IMR-90 (cell line): ENCODE results near the gene METRNL. TPM values are rescaled to one million over a fixed set of nuclear protein-coding genes. Genes with fewer than 3 reads are reported as not detected.

Experiments used
- ATAC-seq: fragments of 200-7000 bp; cut with Tn5 transposase; 2 replicates; pipeline ENCODE4 v1.9.1; 2020; ENCODE audit warnings: low read depth, mild to moderate bottlenecking, moderate library complexity
- BruUV-seq: library from RNA; stranded (reverse); fragments of 400-500 nt; replicated peaks from 2 replicates; lab custom pipeline; 2021; lab: Mats Ljungman, UMichigan
- CTCF ChIA-PET: fragments of 300-600 bp; formaldehyde crosslinking; extraction: SDS; loops from one replicate; lab custom pipeline; 2021; ENCODE audit warnings: antibody characterized with exemption; lab: Yijun Ruan, JAX
- POLR2A ChIA-PET: fragments of 300-600 bp; sonication (Branson Sonifier 250); formaldehyde crosslinking; loops from one replicate; lab custom pipeline; 2022; ENCODE audit warnings: antibody characterized with exemption; ENCODE audit not compliant: unreplicated experiment; lab: Charles Lee
- DNase-seq: peaks from one replicate; pipeline ENCODE4 v3.0.0; 2013
- H2AFZ ChIP-seq: replicated peaks from 2 replicates; pipeline ENCODE3; 2013; ENCODE audit warnings: low read length, mild to moderate bottlenecking; ENCODE audit not compliant: poor library complexity
- H2AK5ac ChIP-seq: 2 replicates; pipeline ENCODE4 v1.6.1; 2013; ENCODE audit warnings: low read depth, low read length, inconsistent platforms
- H2AK9ac ChIP-seq: replicated peaks from 2 replicates; pipeline ENCODE3; 2013; ENCODE audit warnings: mild to moderate bottlenecking, low read depth, low read length, moderate library complexity; ENCODE audit not compliant: poor library complexity
- H2BK120ac ChIP-seq: 2 replicates; pipeline ENCODE4 v1.6.1; 2013; ENCODE audit warnings: low read depth, low read length, inconsistent platforms
- H2BK15ac ChIP-seq: 3 replicates; pipeline ENCODE4 v1.6.1; 2013; ENCODE audit warnings: low read depth, low read length, inconsistent platforms
- H2BK20ac ChIP-seq: 2 replicates; pipeline ENCODE4 v1.6.1; 2013; ENCODE audit warnings: low read depth, mild to moderate bottlenecking, inconsistent platforms, low read length, moderate library complexity
- H2BK5ac ChIP-seq: 2 replicates; pipeline ENCODE4 v1.6.1; 2013; ENCODE audit warnings: mild to moderate bottlenecking, low read depth, low read length, inconsistent platforms; ENCODE audit not compliant: poor library complexity, severe bottlenecking
- H3K14ac ChIP-seq: replicated peaks from 2 replicates; pipeline ENCODE4 v1.6.1; 2013; ENCODE audit warnings: low read depth, low read length, inconsistent platforms
- H3K18ac ChIP-seq: 2 replicates; pipeline ENCODE4 v1.6.1; 2013; ENCODE audit warnings: low read depth, low read length, control low read depth
- H3K23ac ChIP-seq: 2 replicates; pipeline ENCODE4 v1.6.1; 2013; ENCODE audit warnings: low read depth, low read length, inconsistent platforms
- H3K27ac ChIP-seq: 2 replicates; pipeline ENCODE4 v1.5.1; 2013; ENCODE audit warnings: mild to moderate bottlenecking, control low read depth, low read length; ENCODE audit not compliant: insufficient read depth
- H3K27me3 ChIP-seq: 2 replicates; pipeline ENCODE4 v1.6.1; 2013; ENCODE audit warnings: low read length; ENCODE audit not compliant: control insufficient read depth, insufficient read depth
- H3K36me3 ChIP-seq: 2 replicates; pipeline ENCODE4 v1.6.1; 2013; ENCODE audit warnings: low read length, mixed read lengths; ENCODE audit not compliant: control insufficient read depth, insufficient read depth
- H3K4ac ChIP-seq: 2 replicates; pipeline ENCODE4 v1.6.1; 2013; ENCODE audit warnings: low read depth, low read length, inconsistent platforms
- H3K4me1 ChIP-seq: 2 replicates; pipeline ENCODE4 v1.6.1; 2013; ENCODE audit warnings: low read length, mixed read lengths; ENCODE audit not compliant: control insufficient read depth, insufficient read depth
- H3K4me2 ChIP-seq: 2 replicates; pipeline ENCODE4 v1.6.1; 2013; ENCODE audit warnings: low read depth, mild to moderate bottlenecking, control low read depth, low read length, moderate library complexity
- H3K4me3 ChIP-seq: 2 replicates; pipeline ENCODE4 v1.5.1; 2013; ENCODE audit warnings: low read depth, mild to moderate bottlenecking, control low read depth, low read length, moderate library complexity; ENCODE audit not compliant: insufficient read depth
- H3K56ac ChIP-seq: 2 replicates; pipeline ENCODE4 v1.6.1; 2013; ENCODE audit warnings: low read length, inconsistent platforms; ENCODE audit not compliant: insufficient read depth; ENCODE audit errors: extremely low read depth
- H3K79me1 ChIP-seq, 2 experiments: 2 replicates each; pipeline ENCODE4 v1.6.1; 2013; ENCODE audit warnings: low read length in 2 of 2, inconsistent platforms in 1 of 2, low read depth in 1 of 2
- H3K9ac ChIP-seq: 2 replicates; pipeline ENCODE4 v1.6.1; 2013; ENCODE audit warnings: low read depth, low read length, control low read depth
- H3K9me1 ChIP-seq: 2 replicates; pipeline ENCODE4 v1.6.1; 2013; ENCODE audit warnings: low read length, inconsistent platforms; ENCODE audit not compliant: insufficient read depth
- H3K9me3 ChIP-seq: 2 replicates; pipeline ENCODE4 v1.6.1; 2013; ENCODE audit warnings: low read length; ENCODE audit not compliant: control insufficient read depth, insufficient read depth
- H4K20me1 ChIP-seq: 2 replicates; pipeline ENCODE4 v1.6.1; 2013; ENCODE audit warnings: low read length, inconsistent platforms; ENCODE audit not compliant: insufficient read depth
- H4K5ac ChIP-seq: 2 replicates; pipeline ENCODE4 v1.6.1; 2013; ENCODE audit warnings: mild to moderate bottlenecking, low read depth, low read length, control low read depth
- H4K8ac ChIP-seq, 2 experiments: 2 replicates each; pipeline ENCODE4 v1.6.1; 2013; ENCODE audit warnings: low read depth in 2 of 2, low read length in 2 of 2, control low read depth in 1 of 2, inconsistent platforms in 1 of 2
- H4K91ac ChIP-seq: 2 replicates; pipeline ENCODE4 v1.6.1; 2013; ENCODE audit warnings: low read depth, low read length, inconsistent platforms; ENCODE audit not compliant: insufficient read depth
- BHLHE40 ChIP-seq: fragments of 150-350 bp; IDR thresholded peaks from 2 replicates; pipeline ENCODE4 v1.6.1; 2016; ENCODE audit warnings: mild to moderate bottlenecking, low read depth, low read length
- CEBPB ChIP-seq: IDR thresholded peaks from 2 replicates; pipeline ENCODE4 v1.6.1; 2012; ENCODE audit warnings: low read depth, low read length, improper control_type of control experiment
- CHD1 ChIP-seq: IDR thresholded peaks from 2 replicates; pipeline ENCODE4 v1.6.1; 2012; ENCODE audit warnings: low read depth, low read length, improper control_type of control experiment
- CTCF ChIP-seq: conservative IDR thresholded peaks from 2 replicates; pipeline ENCODE4 v1.5.1; 2012; ENCODE audit warnings: mild to moderate bottlenecking, low read depth, low read length, improper control_type of control experiment
- ELK1 ChIP-seq: fragments of 150-350 bp; IDR thresholded peaks from 2 replicates; pipeline ENCODE4 v1.6.1; 2016; ENCODE audit warnings: low read depth, mild to moderate bottlenecking, low read length, moderate library complexity, borderline replicate concordance
- FOS ChIP-seq: fragments of 150-350 bp; IDR thresholded peaks from 2 replicates; pipeline ENCODE4 v1.6.1; 2016; ENCODE audit warnings: low read depth, low read length
- MAFK ChIP-seq: IDR thresholded peaks from 2 replicates; pipeline ENCODE4 v1.6.1; 2012; ENCODE audit warnings: low read depth, low read length, improper control_type of control experiment
- MAZ ChIP-seq: IDR thresholded peaks from 2 replicates; pipeline ENCODE4 v1.6.1; 2012; ENCODE audit warnings: low read depth, mild to moderate bottlenecking, low read length, improper control_type of control experiment, moderate library complexity, borderline replicate concordance
- MXI1 ChIP-seq: IDR thresholded peaks from 2 replicates; pipeline ENCODE4 v1.6.1; 2012; ENCODE audit warnings: low read depth, mild to moderate bottlenecking, low read length, moderate library complexity, borderline replicate concordance
- NFE2L2 ChIP-seq: fragments of 150-350 bp; IDR thresholded peaks from 2 replicates; pipeline ENCODE4 v1.6.1; 2016; ENCODE audit warnings: low read depth, mild to moderate bottlenecking, low read length
- POLR2A ChIP-seq: IDR thresholded peaks from 2 replicates; pipeline ENCODE4 v1.6.1; 2012; ENCODE audit warnings: mild to moderate bottlenecking, low read depth, low read length
- RAD21 ChIP-seq: IDR thresholded peaks from 2 replicates; pipeline ENCODE4 v1.6.1; 2012; ENCODE audit warnings: low read length, improper control_type of control experiment
- RCOR1 ChIP-seq: IDR thresholded peaks from 2 replicates; pipeline ENCODE4 v1.6.1; 2012; ENCODE audit warnings: mild to moderate bottlenecking, low read length, improper control_type of control experiment; ENCODE audit not compliant: insufficient replicate concordance
- RFX5 ChIP-seq: IDR thresholded peaks from 2 replicates; pipeline ENCODE4 v1.8.0; 2012; ENCODE audit warnings: low read depth, mild to moderate bottlenecking, low read length, moderate library complexity
- SMC3 ChIP-seq: fragments of 150-350 bp; IDR thresholded peaks from 2 replicates; pipeline ENCODE4 v1.6.1; 2016; ENCODE audit warnings: low read depth, mild to moderate bottlenecking, antibody characterized with exemption, low read length, moderate library complexity
- USF2 ChIP-seq: fragments of 150-350 bp; IDR thresholded peaks from 2 replicates; pipeline ENCODE4 v1.6.1; 2017; ENCODE audit warnings: mild to moderate bottlenecking, antibody characterized with exemption, low read length, low read depth
- WGBS, 2 experiments: methylation state at CpG; one replicate each; pipeline versions ENCODE4 v1.1.5 to v1.1.7; 2013; ENCODE audit warnings: missing lambda C conversion rate in 2 of 2; ENCODE audit not compliant: insufficient read length in 1 of 2; ENCODE audit errors: extremely low coverage in 2 of 2; 5-methylcytosine and 5-hydroxymethylcytosine counted together
- dilution Hi-C: fragments of 300-500 bp; cut with HindIII; formaldehyde crosslinking; loops from one replicate; pipeline ENCODE4 v1.14.3; 2018; ENCODE audit warnings: low sequenced_read_pairs; ENCODE audit not compliant: unreplicated experiment
- in situ Hi-C: fragments of 300-500 bp; cut with MboI; formaldehyde crosslinking; loops from 3 replicates; pipeline ENCODE4 v1.14.3; 2019; ENCODE audit warnings: low sequenced_read_pairs, inconsistent platforms, mixed read lengths
- intact Hi-C: fragments of 100-400 bp; cut with micrococcal nuclease; formaldehyde crosslinking; loops from 2 replicates; pipeline ENCODE4 v1.10.0; 2022
- polyA plus RNA-seq, 3 experiments: library from polyadenylated mRNA; depleted of rRNA; stranded (reverse); fragments of >200 nt; gene quantifications; 2 replicates each; pipeline ENCODE4 v1.2.3, GENCODE V29; 2012; ENCODE audit warnings: low replicate concordance in 1 of 3
- total RNA-seq: library from RNA; depleted of rRNA; stranded (reverse); fragments of >200 nt; gene quantifications from 2 replicates; pipeline ENCODE4 v1.2.3, GENCODE V29; 2012

Gene METRNL
- total and polyA plus RNA-seq, 2 of the 4 experiments (the other 2 are of a cell fraction), result 17.9 to 48.2 TPM

GRCh38 chr17:83115832-83116231 is 36.4 kb downstream of the METRNL start:
- H3K4me3 ChIP-seq, result no peak overlapping the region
- ATAC-seq (no peak), DNase-seq (no peak)
- no peak overlapping the region for H3K27ac ChIP-seq
- no peaks in the 10 kb centered on the region for H3K36me3 ChIP-seq
- H2BK15ac ChIP-seq, result no peak overlapping the region
- no peak overlapping the region for H2AK5ac ChIP-seq
- no peak overlapping the region for H2BK120ac ChIP-seq
- H3K4me1 ChIP-seq, result peaks cover 5% of the 10 kb centered on the region
- no peak overlapping the region for H3K4ac ChIP-seq
- no peaks in the 10 kb centered on the region for H4K20me1 ChIP-seq
- intact Hi-C loops, result no loop called here
- WGBS, 2 experiments, result 90% methylated on average over 9 of the region's 18 CpGs; no CpG with 5 or more reads in 1 of the 2 experiments
- CTCF ChIA-PET, result no interaction called here
- no peak overlapping the region for H2AFZ ChIP-seq
- no peak overlapping the region for H3K56ac ChIP-seq
- H4K8ac ChIP-seq, result no peak overlapping the region
- H3K9me1 ChIP-seq, result peaks cover 4% of the 10 kb centered on the region
- H3K9ac ChIP-seq, result no peak overlapping the region
- TF ChIP-seq NFE2L2, result no peak
- no peak for TF ChIP-seq RAD21
- no peak for TF ChIP-seq CEBPB
- TF ChIP-seq MAFK, result no peak
- TF ChIP-seq RFX5, result no peak
- no peak for TF ChIP-seq BHLHE40
- TF ChIP-seq POLR2A, result no peak
- no peak for TF ChIP-seq FOS
- TF ChIP-seq SMC3, result no peak
- no peak for TF ChIP-seq RCOR1
- no peak for TF ChIP-seq USF2
- no peak for TF ChIP-seq MAZ
- TF ChIP-seq ELK1, result no peak
- no peak for TF ChIP-seq CHD1
- no peak for TF ChIP-seq MXI1
- no peak for TF ChIP-seq CTCF
- H3K9me3 ChIP-seq, result no peaks in the 10 kb centered on the region
- no peak overlapping the region for H2AK9ac ChIP-seq
- no peak overlapping the region for H4K5ac ChIP-seq
- no peak overlapping the region for H3K14ac ChIP-seq
- no peak overlapping the region for H3K23ac ChIP-seq
- peaks cover 13% of the 10 kb centered on the region; the same call in 1 of the 2 replicates for H3K27me3 ChIP-seq
- no peak overlapping the region for H3K4me2 ChIP-seq
- H3K18ac ChIP-seq, result no peak overlapping the region
- H2BK20ac ChIP-seq, result no peak overlapping the region
- dilution Hi-C loops, result no loop called here
- in situ Hi-C loops, result no loop called here
- POLR2A ChIA-PET, result no interaction called here
- no peak overlapping the region for H4K91ac ChIP-seq
- no peak overlapping the region for H2BK5ac ChIP-seq
- no peaks in the 10 kb centered on the region for H3K79me1 ChIP-seq
- BruUV-seq, result no TSS peak
